Activated CD8-positive, alpha-beta memory T cell treated with anti-CD3 and anti-CD28 coated beads, Interleukin-2, amount 10 ng/mL, durations not matched to agents 7 days and 5 days (primary cell): ENCODE data around the gene APEX1. TPM values are rescaled to one million over a fixed set of nuclear protein-coding genes. Genes with fewer than 3 reads are reported as not detected.

Source experiments
- ATAC-seq: fragments of 150-1000 bp; cut with Tn5 transposase; one replicate; pipeline ENCODE4 v1.10.0; 2021; ENCODE audit warnings: moderate library complexity
- CTCF ChIA-PET: fragments of 350-600 bp; sonication (Branson Sonifier 250); formaldehyde crosslinking; loops from one replicate; lab custom pipeline; 2021; ENCODE audit warnings: antibody characterized with exemption; lab: Charles Lee
- DNase-seq: peaks from one replicate; pipeline ENCODE4 v3.0.0-alpha.2; 2020
- H3K27ac Mint-ChIP-seq: one replicate; pipeline ENCODE4 v1.8.0; 2021; ENCODE audit warnings: mild to moderate bottlenecking, mixed read lengths
- H3K27me3 Mint-ChIP-seq: one replicate; pipeline ENCODE4 v1.8.0; 2021; ENCODE audit warnings: mixed read lengths
- H3K36me3 Mint-ChIP-seq: one replicate; pipeline ENCODE4 v1.8.0; 2021; ENCODE audit warnings: mild to moderate bottlenecking, mixed read lengths
- H3K4me1 Mint-ChIP-seq: one replicate; pipeline ENCODE4 v1.8.0; 2021; ENCODE audit warnings: mixed read lengths
- H3K4me3 Mint-ChIP-seq: one replicate; pipeline ENCODE4 v1.8.0; 2021; ENCODE audit warnings: mild to moderate bottlenecking, moderate library complexity, mixed read lengths
- H3K9me3 Mint-ChIP-seq: one replicate; pipeline ENCODE4 v1.8.0; 2022; ENCODE audit warnings: low read depth, mixed read lengths
- total RNA-seq, 2 experiments: library from RNA; stranded (reverse); gene quantifications; one replicate each; pipeline ENCODE4 v1.2.3, GENCODE V29; 2021

Gene APEX1
- total RNA-seq, 2 experiments from 2014 or later = 112 to 179 TPM

DNA sequence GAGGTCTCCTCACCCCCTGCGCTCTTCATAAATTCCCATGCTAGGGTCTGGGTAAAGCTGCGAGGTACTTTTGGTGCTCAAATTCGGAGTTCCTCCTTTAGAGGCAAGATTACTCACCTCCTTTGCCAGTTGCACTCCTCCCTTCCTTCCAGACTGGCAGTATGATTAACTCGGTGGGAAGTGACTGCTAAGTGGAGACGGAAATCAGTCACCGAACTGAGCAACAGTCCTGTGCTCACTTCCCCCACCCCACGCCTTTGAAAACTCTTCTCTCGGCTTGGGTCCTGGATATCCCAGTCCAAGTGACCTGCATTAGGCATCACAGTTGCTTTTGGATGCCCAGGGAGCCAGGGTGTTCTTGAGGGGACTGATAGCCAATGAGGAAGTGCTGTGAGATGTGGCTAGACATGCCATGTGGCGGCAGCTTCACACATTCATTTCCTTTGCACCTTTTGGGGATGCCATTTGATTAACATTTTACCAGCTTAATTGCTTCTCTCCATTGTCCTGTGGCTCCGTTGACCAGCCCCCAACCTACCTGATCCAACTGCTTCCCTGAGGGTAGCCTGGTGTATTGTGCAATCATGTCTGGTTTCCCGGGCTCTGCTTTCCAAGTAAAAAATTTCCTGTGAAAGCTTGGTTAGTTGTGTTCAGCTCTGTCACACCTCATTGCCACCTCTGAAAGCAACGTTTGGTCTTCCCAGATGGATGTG lies 15.0 kb downstream of the APEX1 start:
- Mint-ChIP-seq H3K36me3 (peaks cover 45% of the 10 kb centered on the region), H3K4me1 (peaks cover 48% of the 10 kb centered on the region), H3K27ac (peak overlapping the region; percentile 98), H3K27me3 (no peaks in the 10 kb centered on the region), H3K4me3 (peak overlapping the region; percentile 98), H3K9me3 (no peaks in the 10 kb centered on the region)
- ATAC-seq = peak; percentile 26
- CTCF ChIA-PET = interaction anchor here (0.7 to 2.6 kb wide), 9 partner anchors 9 to 212 kb away, joined by 3 to 10 read pairs (median 4); partner anchors contain the start of genes APEX1, OSGEP and PARP2
- DNase-seq = peak; percentile 75

DNA sequence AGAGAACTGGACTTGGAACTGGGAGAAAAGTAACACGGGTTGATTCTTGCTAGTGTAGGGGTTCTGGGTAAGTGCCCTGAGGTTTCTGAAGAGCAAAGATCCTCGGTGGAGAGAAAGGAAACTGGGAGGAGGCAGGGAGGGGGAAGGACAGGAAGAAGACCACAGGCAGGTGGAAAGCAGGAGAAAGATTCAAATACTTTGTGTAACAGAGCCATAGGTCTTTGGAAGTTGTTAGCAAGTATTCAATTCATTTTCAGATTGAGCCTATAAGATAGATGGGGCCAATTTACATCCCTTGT lies 15.5 kb downstream of the APEX1 start:
- no peak for ATAC-seq
- H3K9me3 Mint-ChIP-seq = no peaks in the 10 kb centered on the region
- H3K36me3 Mint-ChIP-seq = peaks cover 50% of the 10 kb centered on the region
- H3K27me3 Mint-ChIP-seq = no peaks in the 10 kb centered on the region
- H3K27ac Mint-ChIP-seq = peak overlapping the region; percentile 98
- CTCF ChIA-PET = interaction anchor here (1.3 to 2.6 kb wide), 5 partner anchors 15 to 211 kb away, joined by 4 to 10 read pairs (median 5); partner anchors contain the start of genes APEX1 and OSGEP
- peak overlapping the region; percentile 98 for H3K4me3 Mint-ChIP-seq
- no peak for DNase-seq
- peaks cover 53% of the 10 kb centered on the region for H3K4me1 Mint-ChIP-seq

DNA sequence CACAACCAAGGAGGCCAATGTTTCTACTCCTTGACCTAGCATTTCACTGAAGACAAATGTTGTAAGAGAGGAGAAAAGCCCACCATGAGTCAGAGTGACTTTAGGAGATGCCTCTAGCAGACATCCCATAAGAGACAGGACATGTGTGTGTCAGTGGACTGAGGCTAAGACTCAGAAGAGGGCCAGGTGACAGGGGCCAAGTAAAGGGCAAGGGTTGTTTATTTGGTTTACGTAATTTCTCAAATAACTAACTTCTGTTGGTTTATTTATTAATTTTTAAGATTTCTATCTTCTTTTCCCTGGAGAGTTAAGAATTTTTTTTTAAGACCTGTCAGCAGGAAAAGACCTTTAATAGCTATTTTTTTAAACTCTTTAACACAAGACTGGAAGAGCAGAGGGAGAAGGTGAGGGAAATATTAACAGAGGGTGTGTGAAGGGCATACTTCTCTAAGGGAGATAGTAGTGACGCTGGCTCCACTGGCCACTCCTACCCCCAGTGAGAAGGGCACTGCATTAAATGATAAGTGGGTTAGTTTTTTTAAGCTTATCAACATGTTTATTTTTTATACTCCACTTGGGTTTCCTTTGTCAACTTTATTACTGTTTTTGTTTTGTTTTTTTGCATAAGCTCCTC lies 17.6 kb downstream of the APEX1 start:
- DNase-seq (no peak), ATAC-seq (no peak)
- no peaks in the 10 kb centered on the region for H3K9me3 Mint-ChIP-seq
- H3K36me3 Mint-ChIP-seq = peaks cover 71% of the 10 kb centered on the region
- no peaks in the 10 kb centered on the region for H3K27me3 Mint-ChIP-seq
- peak overlapping the region; percentile 98 for H3K4me3 Mint-ChIP-seq
- CTCF ChIA-PET = interaction anchor here (0.9 to 1.5 kb wide), 5 partner anchors 9 to 57 kb away, joined by 3 to 4 read pairs (median 3); partner anchors contain the start of gene PIP4P1
- peak overlapping the region; percentile 54 for H3K27ac Mint-ChIP-seq
- peaks cover 74% of the 10 kb centered on the region for H3K4me1 Mint-ChIP-seq

DNA sequence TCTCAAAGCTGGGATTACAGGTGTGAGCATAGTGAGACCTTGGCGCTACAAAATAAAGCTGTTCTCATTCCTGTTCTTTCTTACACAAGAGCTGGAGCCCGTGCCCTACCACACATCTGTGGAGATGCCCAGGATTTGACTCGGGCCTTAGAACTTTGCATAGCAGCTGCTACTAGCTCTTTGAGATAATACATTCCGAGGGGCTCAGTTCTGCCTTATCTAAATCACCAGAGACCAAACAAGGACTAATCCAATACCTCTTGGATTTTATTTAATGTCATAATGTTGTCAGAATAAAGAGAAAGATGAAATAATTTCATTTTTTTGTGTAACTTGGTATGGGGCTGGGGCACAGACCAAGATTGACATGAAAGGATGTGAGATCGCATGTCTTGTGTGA lies 21.8 kb downstream of the APEX1 start:
- DNase-seq (no peak), ATAC-seq (no peak)
- Mint-ChIP-seq H3K9me3 (no peaks in the 10 kb centered on the region), H3K36me3 (peaks cover 74% of the 10 kb centered on the region), H3K27ac (peak overlapping the region; percentile 90), H3K4me1 (peaks cover 59% of the 10 kb centered on the region), H3K27me3 (no peaks in the 10 kb centered on the region), H3K4me3 (peak overlapping the region; percentile 43)
- CTCF ChIA-PET = interaction anchor here (1.4 to 2.4 kb wide), 2 partner anchors 11 to 61 kb away, joined by 4 to 7 read pairs; no protein-coding TSS in a partner anchor

DNA sequence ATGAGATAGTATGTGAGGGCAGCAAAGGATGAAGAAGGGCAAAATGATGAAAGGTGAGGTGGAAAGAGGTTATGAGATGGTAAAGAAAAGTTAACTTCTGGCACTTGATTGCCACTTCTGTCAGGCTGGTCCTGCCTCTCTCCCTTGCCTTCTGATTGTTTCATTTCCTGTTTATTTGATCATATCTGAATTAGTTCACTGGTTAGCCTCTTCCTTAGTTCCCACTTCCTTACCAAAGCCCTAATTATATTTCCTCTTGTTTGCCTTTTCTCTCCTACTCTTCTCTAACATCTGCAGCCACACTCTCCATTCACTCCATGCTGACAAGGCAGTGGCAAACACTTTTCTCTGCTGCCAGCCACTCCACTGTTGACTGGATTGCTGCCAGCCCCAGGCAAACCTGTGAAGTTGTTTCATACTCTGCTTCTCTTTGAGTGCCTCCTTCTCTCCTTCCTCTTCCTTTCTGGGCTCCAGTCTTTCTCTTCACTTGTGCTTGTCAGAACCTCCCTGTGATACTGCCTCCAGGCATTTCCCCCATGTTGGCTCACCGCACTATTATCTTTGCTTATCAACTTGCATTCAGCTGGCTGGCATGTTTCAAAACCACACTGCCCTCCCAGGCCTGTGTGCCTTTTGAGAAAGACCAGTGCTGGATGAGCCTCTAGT lies 22.3 kb downstream of the APEX1 start:
- peak overlapping the region; percentile 43 for H3K4me3 Mint-ChIP-seq
- H3K27ac Mint-ChIP-seq = peak overlapping the region; percentile 90
- CTCF ChIA-PET = interaction anchor here (1.3 to 2.4 kb wide), 4 partner anchors 10 to 64 kb away, joined by 3 to 7 read pairs (median 4); partner anchors contain the start of gene TEP1
- DNase-seq (peak; percentile 56), ATAC-seq (peak; percentile 45)
- peaks cover 53% of the 10 kb centered on the region for H3K4me1 Mint-ChIP-seq
- no peaks in the 10 kb centered on the region for H3K27me3 Mint-ChIP-seq
- H3K9me3 Mint-ChIP-seq = no peaks in the 10 kb centered on the region
- H3K36me3 Mint-ChIP-seq = peaks cover 68% of the 10 kb centered on the region

DNA sequence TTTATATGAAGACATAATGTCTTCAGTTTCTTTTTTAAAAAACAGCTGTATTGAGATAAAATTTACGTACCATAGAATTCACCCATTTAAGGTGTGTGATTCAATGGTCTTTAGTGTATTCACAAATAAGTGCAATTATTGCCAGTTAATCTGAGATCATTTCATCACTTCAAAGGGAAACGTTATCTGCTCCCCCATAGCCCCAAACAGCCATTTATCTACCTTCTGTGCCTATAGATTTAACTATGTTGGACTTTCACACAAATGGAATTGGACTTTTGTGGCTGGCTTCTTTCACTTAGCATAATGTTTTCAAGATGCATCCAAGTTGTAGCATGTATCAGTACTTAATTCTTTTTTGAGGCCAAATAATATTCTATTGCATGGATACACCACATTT lies 23.9 kb downstream of the APEX1 start:
- DNase-seq (no peak), ATAC-seq (no peak)
- Mint-ChIP-seq H3K4me3 (no peak overlapping the region), H3K27ac (no peak overlapping the region), H3K4me1 (peaks cover 42% of the 10 kb centered on the region), H3K9me3 (no peaks in the 10 kb centered on the region), H3K27me3 (no peaks in the 10 kb centered on the region), H3K36me3 (peaks cover 56% of the 10 kb centered on the region)
- CTCF ChIA-PET = interaction anchor here (0.7 to 1.6 kb wide), 4 partner anchors 8 to 65 kb away, joined by 3 read pairs; partner anchors contain the start of gene TEP1

DNA sequence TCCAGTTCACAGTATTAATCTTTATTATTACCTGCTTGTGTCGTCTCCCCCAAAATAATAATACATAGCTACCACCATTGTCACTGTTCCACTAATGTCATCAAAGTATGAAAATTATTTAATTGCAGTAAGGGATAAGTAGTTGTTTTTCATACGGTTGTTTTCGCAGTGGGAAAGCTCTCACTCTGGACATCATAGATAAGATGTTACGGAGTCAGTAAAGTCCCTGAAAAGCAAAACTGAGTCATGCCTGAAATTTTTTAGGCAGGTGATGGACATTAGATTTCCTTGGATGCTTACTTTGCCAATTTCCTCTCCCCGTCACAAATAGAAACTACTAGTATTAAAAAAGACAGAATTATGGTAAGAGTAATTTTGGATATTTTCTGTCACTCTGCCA lies 27.4 kb downstream of the APEX1 start:
- no peak for ATAC-seq
- no peak for DNase-seq
- no peaks in the 10 kb centered on the region for H3K27me3 Mint-ChIP-seq
- peaks cover 20% of the 10 kb centered on the region for H3K4me1 Mint-ChIP-seq
- H3K9me3 Mint-ChIP-seq = no peaks in the 10 kb centered on the region
- H3K27ac Mint-ChIP-seq = no peak overlapping the region
- H3K4me3 Mint-ChIP-seq = no peak overlapping the region
- peaks cover 21% of the 10 kb centered on the region for H3K36me3 Mint-ChIP-seq
- CTCF ChIA-PET = no interaction called here

DNA sequence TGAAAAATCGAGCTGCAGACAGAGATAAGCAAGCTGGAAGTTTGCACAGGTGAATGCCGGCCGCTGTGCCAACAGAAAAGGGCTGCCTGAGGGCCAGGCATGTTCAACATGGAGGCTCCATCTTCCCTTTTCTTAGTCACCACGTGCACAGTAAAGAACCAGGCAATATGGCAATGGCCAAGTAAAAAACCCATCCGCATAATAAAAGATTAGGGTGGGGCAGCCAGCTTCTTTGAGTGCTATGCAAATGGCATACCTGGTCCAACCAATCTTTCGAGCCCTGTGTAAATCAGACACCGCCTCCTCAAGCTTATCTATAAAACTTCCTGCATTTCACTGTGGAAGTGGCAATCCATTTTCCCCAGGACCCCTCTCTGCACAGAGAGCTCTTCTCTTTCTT lies 30.9 kb downstream of the APEX1 start:
- Mint-ChIP-seq H3K36me3 (peaks cover 1% of the 10 kb centered on the region), H3K4me3 (no peak overlapping the region), H3K27me3 (no peaks in the 10 kb centered on the region), H3K27ac (no peak overlapping the region), H3K9me3 (no peaks in the 10 kb centered on the region), H3K4me1 (peaks cover 44% of the 10 kb centered on the region)
- no peak for ATAC-seq
- no peak for DNase-seq
- CTCF ChIA-PET = interaction anchor here (1.6 to 1.7 kb wide), 2 partner anchors 102 to 127 kb away, joined by 3 read pairs; partner anchors contain the start of gene RNASE11

DNA sequence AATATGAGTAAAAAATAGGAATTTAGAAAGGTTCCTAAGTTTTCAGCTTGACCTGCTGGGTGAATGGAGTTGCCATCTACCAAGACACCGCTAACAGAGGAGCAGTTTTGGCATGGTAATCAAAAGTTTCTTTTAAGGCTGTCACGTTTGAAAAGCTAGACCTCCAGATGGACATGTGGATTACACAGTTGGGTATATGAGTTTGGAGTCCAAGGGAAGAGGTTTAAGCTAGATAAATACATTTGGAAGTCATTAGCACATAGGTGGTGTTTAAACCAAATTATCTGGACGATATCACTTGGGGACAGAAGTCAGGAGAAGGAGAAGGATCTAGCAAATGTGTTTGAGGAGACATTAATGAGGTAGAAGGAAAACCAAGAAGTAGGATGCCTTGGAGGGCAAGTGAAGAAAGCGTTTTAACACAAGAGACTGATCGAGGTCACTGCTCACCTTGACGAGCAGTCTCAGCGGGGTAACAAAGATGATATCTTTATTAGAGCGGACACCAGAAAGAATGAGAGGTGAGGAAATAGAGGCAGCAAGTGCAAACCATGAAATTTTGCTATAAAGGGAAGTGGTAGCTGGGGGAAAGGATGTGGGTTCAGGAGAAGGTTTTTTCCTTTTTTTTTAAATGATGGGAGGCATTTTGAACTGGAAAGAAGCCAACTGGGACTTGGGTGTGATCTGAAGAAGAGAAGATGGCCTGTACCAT lies 31.8 kb downstream of the APEX1 start:
- H3K27ac Mint-ChIP-seq = peak overlapping the region; percentile 27
- DNase-seq (no peak), ATAC-seq (no peak)
- H3K9me3 Mint-ChIP-seq = no peaks in the 10 kb centered on the region
- no peaks in the 10 kb centered on the region for H3K27me3 Mint-ChIP-seq
- peak overlapping the region; percentile 8 for H3K4me3 Mint-ChIP-seq
- peaks cover 1% of the 10 kb centered on the region for H3K36me3 Mint-ChIP-seq
- CTCF ChIA-PET = interaction anchor here (0.7 to 1.9 kb wide), 9 partner anchors 8 to 101 kb away, joined by 3 to 7 read pairs (median 4); partner anchors contain the start of genes APEX1, OSGEP, PIP4P1 and PNP
- peaks cover 53% of the 10 kb centered on the region for H3K4me1 Mint-ChIP-seq

DNA sequence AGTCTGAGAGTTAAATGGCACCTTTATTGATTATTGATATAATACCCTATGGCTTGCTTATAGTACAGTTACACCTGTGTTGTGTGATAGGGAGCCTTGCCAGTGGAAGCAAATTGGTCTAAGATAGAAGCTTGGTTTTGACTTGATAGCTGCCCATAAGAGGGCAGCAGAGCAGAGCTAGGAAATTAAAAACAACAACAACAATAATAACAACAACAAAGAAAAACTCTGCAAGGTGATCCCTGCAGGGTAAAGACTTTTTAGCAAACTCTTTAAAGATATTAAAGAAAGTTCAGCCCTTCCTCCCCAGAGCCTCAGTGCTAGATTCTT lies 32.3 kb downstream of the APEX1 start:
- peaks cover 1% of the 10 kb centered on the region for H3K36me3 Mint-ChIP-seq
- ATAC-seq (no peak), DNase-seq (no peak)
- peaks cover 56% of the 10 kb centered on the region for H3K4me1 Mint-ChIP-seq
- no peaks in the 10 kb centered on the region for H3K27me3 Mint-ChIP-seq
- no peaks in the 10 kb centered on the region for H3K9me3 Mint-ChIP-seq
- no peak overlapping the region for H3K4me3 Mint-ChIP-seq
- CTCF ChIA-PET = interaction anchor here (1.2 to 1.9 kb wide), 8 partner anchors 9 to 100 kb away, joined by 3 to 7 read pairs (median 4); partner anchors contain the start of genes APEX1, OSGEP, PNP and RNASE11
- H3K27ac Mint-ChIP-seq = peak overlapping the region; percentile 14

DNA sequence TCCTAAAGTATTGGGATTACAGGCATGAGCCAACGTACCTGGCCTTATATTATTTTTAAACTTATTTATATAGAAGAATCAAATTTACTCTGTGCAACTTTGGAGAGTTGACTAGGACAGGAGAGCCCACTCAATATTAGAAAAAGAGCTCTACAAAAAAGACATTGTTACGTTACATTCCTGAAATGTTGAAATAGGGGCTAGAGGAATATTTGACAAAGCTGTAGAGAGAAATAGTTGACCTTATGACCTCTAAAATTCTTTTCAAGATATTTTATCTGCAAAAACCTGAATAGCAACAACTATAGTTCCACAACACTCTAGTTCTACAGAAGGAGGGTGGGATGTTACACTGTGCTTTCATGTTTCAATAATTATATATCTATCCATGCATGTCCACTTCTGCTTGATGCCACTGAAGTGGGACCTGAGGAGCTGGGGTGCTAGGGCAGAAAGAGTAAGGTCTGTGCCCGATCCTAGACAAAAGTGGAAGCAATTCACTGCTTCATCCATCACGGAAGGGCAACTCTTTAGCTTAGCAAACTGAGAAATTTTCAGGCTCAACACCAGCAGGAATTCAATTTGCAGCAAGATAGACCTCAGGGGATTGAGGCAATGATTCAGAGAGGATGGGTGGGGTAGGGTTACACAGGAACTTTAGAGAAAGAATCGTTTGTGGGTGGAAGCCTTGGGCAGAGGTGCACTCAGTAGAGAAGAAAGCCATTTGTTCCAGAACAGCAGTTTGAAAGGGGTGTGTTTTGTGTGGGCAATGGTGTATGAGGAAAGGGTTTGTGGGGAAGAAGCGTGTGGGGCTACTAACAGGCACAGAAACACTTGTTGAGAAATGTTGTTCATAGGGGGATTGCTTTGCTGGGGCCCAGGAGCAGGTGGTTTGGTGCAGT lies 34.3 kb downstream of the APEX1 start:
- peak; percentile 56 for DNase-seq
- CTCF ChIA-PET = interaction anchor here (0.8 to 1.6 kb wide), 9 partner anchors 11 to 162 kb away, joined by 3 to 5 read pairs (median 3); partner anchors contain the start of genes PARP2, PIP4P1 and RNASE10

DNA sequence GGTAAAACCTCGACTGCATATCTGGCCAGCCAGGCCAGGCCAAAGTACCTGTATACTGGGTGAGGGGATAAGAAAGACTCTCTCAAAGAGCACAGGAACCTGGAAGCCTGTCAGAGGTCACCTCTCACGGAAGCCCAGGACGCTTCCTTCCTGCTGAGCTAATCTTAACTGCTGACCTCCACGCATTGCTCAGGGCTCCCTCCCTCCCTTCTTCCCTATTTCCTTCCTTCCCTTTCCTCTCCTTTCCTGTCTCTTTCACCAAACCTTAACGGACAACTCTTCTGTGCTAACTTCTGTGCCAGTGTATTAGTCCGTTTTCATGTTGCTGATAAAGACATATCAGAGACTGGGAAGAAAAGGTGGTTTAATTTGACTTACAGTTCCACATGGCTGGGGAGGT lies 35.5 kb downstream of the APEX1 start:
- ATAC-seq (no peak), DNase-seq (no peak)
- Mint-ChIP-seq H3K27me3 (no peaks in the 10 kb centered on the region), H3K9me3 (no peaks in the 10 kb centered on the region), H3K27ac (peak overlapping the region; percentile 85), H3K36me3 (peaks cover 1% of the 10 kb centered on the region), H3K4me1 (peaks cover 78% of the 10 kb centered on the region), H3K4me3 (peak overlapping the region; percentile 21)
- CTCF ChIA-PET = interaction anchor here (1.0 to 1.3 kb wide), 4 partner anchors 14 to 147 kb away, joined by 3 to 5 read pairs (median 4); partner anchors contain the start of genes PARP2, PIP4P1 and RNASE10

More for the DNA sequence above, 34.3 kb downstream of the APEX1 start:
- Mint-ChIP-seq H3K9me3 (no peaks in the 10 kb centered on the region), H3K36me3 (peaks cover 1% of the 10 kb centered on the region), H3K4me3 (peak overlapping the region; percentile 6), H3K27me3 (no peaks in the 10 kb centered on the region), H3K4me1 (peaks cover 70% of the 10 kb centered on the region), H3K27ac (peak overlapping the region; percentile 85)
- peak; percentile 70 for ATAC-seq
